ENCODE results near the gene EXOC3L4. TPM values are rescaled to one million over a fixed set of nuclear protein-coding genes. Genes with fewer than 3 reads are reported as not detected.

Gene EXOC3L4
- total and polyA plus RNA-seq, 2 of the 8 experiments (the other 6 are each of a cell fraction or from before 2014, with no cell fraction given), result 0.45 to 0.57 TPM

DNA sequence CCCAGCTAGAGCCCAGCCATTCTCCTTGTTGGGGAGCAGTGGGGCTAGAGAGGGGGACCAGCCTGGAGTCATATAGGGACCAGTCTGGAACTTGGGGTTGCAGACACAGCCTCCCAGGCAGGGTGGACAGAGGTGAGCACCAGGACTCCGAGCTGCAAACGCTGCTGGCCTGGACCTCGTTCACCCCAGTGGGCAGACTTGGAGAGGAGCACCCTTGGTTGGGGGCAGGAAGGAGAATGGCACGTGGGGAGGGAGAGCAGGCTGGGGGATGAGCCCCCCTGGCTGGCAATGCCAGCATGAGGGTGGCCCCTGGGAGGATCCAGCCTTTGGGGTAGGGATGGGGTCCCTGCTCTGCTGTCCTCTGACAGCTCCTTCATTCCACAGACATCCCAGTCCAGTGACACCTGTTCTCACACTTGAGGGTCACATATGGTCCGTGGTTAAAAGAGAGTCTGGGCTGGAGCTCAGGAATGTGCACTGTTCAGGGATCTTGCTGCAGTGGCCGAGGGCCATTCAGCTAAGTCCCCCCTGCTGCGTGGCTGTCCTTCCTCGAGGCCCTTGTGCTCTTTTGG, 7.7 kb upstream of the EXOC3L4 start:
- Histone ChIP-seq H4K20me1 (replicated peaks in 1 of 2; ENCODE audit: control insufficient read depth in 1 of 2, insufficient read depth in 2 of 2, low read length in 2 of 2) (peaks cover 0 to 8% of the 10 kb centered on the region in 2 experiments), H2AFZ (ENCODE audit: low read length) (no peak overlapping the region), H3K18ac (ENCODE audit: extremely low read depth, low read length) (no peak overlapping the region), H3K4me3 (ENCODE audit: extremely low read depth in 1 of 4, insufficient read depth in 2 of 4, low read depth in 3 of 4, low read length in 4 of 4) (no peak overlapping the region), H3K79me1 (ENCODE audit: low read depth, low read length) (no peaks in the 10 kb centered on the region), H3K27ac (ENCODE audit: low read depth, low read length) (no peak overlapping the region), H3K4me2 (ENCODE audit: insufficient read depth in 1 of 2, low read depth in 2 of 2, low read length in 2 of 2) (no peak overlapping the region), H2BK120ac (replicated peaks; ENCODE audit: low read depth, low read length) (no peak overlapping the region), H3K79me2 (ENCODE audit: control insufficient read depth in 1 of 2, insufficient read depth in 2 of 2, low read length in 2 of 2) (no peaks in the 10 kb centered on the region), H3K27me3 (replicated peaks in 1 of 4; ENCODE audit: control insufficient read depth in 3 of 4, extremely low read depth in 1 of 4, insufficient read depth in 3 of 4, low read length in 3 of 4) (peaks cover 3 to 26% (median 22%) of the 10 kb centered on the region in 4 experiments), H3K9me3 (ENCODE audit: insufficient read depth in 2 of 2, low read depth in 1 of 2, low read length in 1 of 2) (no peaks in the 10 kb centered on the region), H3K4me1 (replicated peaks in 1 of 4; ENCODE audit: control insufficient read depth in 3 of 4, insufficient read depth in 4 of 4, low read length in 3 of 4) (peaks cover 2 to 13% (median 4%) of the 10 kb centered on the region in 4 experiments; a peak in 6 of 7 replicates), H3K14ac (ENCODE audit: insufficient read length) (no peak overlapping the region), H3K23ac (ENCODE audit: insufficient read length) (no peak overlapping the region), H3K4ac (replicated peaks; ENCODE audit: insufficient read length, low read depth, low read length) (no peak overlapping the region), H4K8ac (ENCODE audit: extremely low read depth, insufficient read depth, low read length) (no peak overlapping the region), H4K91ac (replicated peaks; ENCODE audit: insufficient read length, low read length) (no peak overlapping the region), H4K5ac (ENCODE audit: insufficient read length, low read depth, low read length) (no peak overlapping the region), H2BK15ac (ENCODE audit: low read length) (no peak overlapping the region), H2BK12ac (ENCODE audit: low read depth, low read length) (0 out of 2 replicates have a peak overlapping the region, but pooled peaks have one; percentile 17), H3K56ac (replicated peaks; ENCODE audit: insufficient read length, low read depth, low read length) (no peak overlapping the region), H3K9ac (replicated peaks in 1 of 4; ENCODE audit: extremely low read depth in 1 of 4, low read depth in 3 of 4, low read length in 3 of 4) (no peak overlapping the region), H3K23me2 (ENCODE audit: low read depth, low read length) (peaks cover 17% of the 10 kb centered on the region; the same call in 1 of the 2 replicates), H2BK5ac (ENCODE audit: low read depth, low read length) (no peak overlapping the region), H3K36me3 (ENCODE audit: control insufficient read depth in 2 of 4, insufficient read depth in 4 of 4, low read length in 3 of 4) (no peaks in the 10 kb centered on the region), H2AK5ac (ENCODE audit: low read depth, low read length) (no peak overlapping the region), H2BK20ac (ENCODE audit: low read length) (no peak overlapping the region)
- FAIRE-seq, result no peak
- ChIA-PET POLR2A (ENCODE audit: partially characterized antibody) (no interaction called here), CTCF (ENCODE audit: partially characterized antibody) (interaction anchor here (0.6 to 5.2 kb wide), 15 partner anchors 9 to 205 kb away, joined by 3 to 43 read pairs (median 4); no protein-coding TSS in a partner anchor)
- no peak for DNase-seq (ENCODE audit: low read depth in 1 of 2, low spot score in 2 of 2)
- 85% methylated on average over 8 of the region's 8 CpGs; no CpG with 5 or more reads in 1 of the 2 experiments for WGBS, 2 experiments (ENCODE audit: extremely low coverage in 1 of 2, insufficient coverage in 1 of 2, insufficient read length in 1 of 2, insufficient replicate concordance in 2 of 2, low coverage in 1 of 2, low lambda C conversion rate in 2 of 2, missing lambda C conversion rate in 1 of 2)
- TF ChIP-seq TAF7 (optimal IDR thresholded peaks at IDR 0.05; ENCODE audit: borderline replicate concordance, low read depth, low read length), result no peak
- TF ChIP-seq SP2 (IDR thresholded peaks at IDR 0.05; ENCODE audit: low read length), result no peak
- TF ChIP-seq, protein P1, sequence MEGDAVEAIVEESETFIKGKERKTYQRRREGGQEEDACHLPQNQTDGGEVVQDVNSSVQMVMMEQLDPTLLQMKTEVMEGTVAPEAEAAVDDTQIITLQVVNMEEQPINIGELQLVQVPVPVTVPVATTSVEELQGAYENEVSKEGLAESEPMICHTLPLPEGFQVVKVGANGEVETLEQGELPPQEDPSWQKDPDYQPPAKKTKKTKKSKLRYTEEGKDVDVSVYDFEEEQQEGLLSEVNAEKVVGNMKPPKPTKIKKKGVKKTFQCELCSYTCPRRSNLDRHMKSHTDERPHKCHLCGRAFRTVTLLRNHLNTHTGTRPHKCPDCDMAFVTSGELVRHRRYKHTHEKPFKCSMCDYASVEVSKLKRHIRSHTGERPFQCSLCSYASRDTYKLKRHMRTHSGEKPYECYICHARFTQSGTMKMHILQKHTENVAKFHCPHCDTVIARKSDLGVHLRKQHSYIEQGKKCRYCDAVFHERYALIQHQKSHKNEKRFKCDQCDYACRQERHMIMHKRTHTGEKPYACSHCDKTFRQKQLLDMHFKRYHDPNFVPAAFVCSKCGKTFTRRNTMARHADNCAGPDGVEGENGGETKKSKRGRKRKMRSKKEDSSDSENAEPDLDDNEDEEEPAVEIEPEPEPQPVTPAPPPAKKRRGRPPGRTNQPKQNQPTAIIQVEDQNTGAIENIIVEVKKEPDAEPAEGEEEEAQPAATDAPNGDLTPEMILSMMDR (IDR thresholded peaks at IDR 0.05; ENCODE audit: control extremely low read depth in 1 of 3, insufficient read depth in 1 of 3, low read depth in 1 of 3, low read length in 3 of 3), result no peak
- TF ChIP-seq, protein P2, sequence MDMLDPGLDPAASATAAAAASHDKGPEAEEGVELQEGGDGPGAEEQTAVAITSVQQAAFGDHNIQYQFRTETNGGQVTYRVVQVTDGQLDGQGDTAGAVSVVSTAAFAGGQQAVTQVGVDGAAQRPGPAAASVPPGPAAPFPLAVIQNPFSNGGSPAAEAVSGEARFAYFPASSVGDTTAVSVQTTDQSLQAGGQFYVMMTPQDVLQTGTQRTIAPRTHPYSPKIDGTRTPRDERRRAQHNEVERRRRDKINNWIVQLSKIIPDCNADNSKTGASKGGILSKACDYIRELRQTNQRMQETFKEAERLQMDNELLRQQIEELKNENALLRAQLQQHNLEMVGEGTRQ (IDR thresholded peaks at IDR 0.05; ENCODE audit: low read length), result no peak
- TF ChIP-seq GTF2F1 (IDR thresholded peaks at IDR 0.05; ENCODE audit: borderline replicate concordance, low read depth, low read length), result no peak
- no peak for TF ChIP-seq KDM5A (IDR thresholded peaks at IDR 0.05; ENCODE audit: low read length)
- no peak for TF ChIP-seq FOSL1 (IDR thresholded peaks at IDR 0.05; ENCODE audit: insufficient read depth, low read depth, low read length)
- TF ChIP-seq TAF1 (IDR thresholded peaks at IDR 0.05; ENCODE audit: low read depth, low read length), result no peak
- no peak for TF ChIP-seq CBX8 (IDR thresholded peaks at IDR 0.05; ENCODE audit: borderline replicate concordance, low read depth, low read length)
- TF ChIP-seq TEAD4 (IDR thresholded peaks at IDR 0.05; ENCODE audit: low read depth, low read length), result no peak

Measured in H1 (cell line).